HG02973 (cell line): ENCODE data around the gene HDHD5.

Experiments
- ATAC-seq: cut with Tn5 transposase; IDR thresholded peaks from one replicate; pipeline ENCODE4 v1.9.1; 2021; ENCODE audit warnings: moderate library complexity; ENCODE audit not compliant: unreplicated experiment

The HDHD5 gene

GRCh38 chr22:17158568-17159503 lies at the start of gene HDHD5:
Gene HDHD5, minus strand, starts transcription at chr22:17159277. Its CDS starts 26 bp downstream, at chr22:17159251.
- peak; percentile 68 for ATAC-seq

GRCh38 chr22:17205432-17205831 lies 46.4 kb upstream of the HDHD5 start:
- no peak for ATAC-seq

GRCh38 chr22:17201285-17201945 lies 42.3 kb upstream of the HDHD5 start:
- ATAC-seq = no peak

GRCh38 chr22:17199003-17199731 lies 40.1 kb upstream of the HDHD5 start:
- ATAC-seq = no peak

GRCh38 chr22:17198170-17199002 lies 39.3 kb upstream of the HDHD5 start:
- ATAC-seq = no peak

GRCh38 chr22:17194213-17194612 lies 35.1 kb upstream of the HDHD5 start:
- no peak for ATAC-seq

- no peak for ATAC-seq
These were observed 33.1 kb upstream of the HDHD5 start for GRCh38 chr22:17192186-17192585.

- no peak for ATAC-seq
These were observed 32.2 kb upstream of the HDHD5 start for GRCh38 chr22:17191163-17191784.

GRCh38 chr22:17190702-17191101 lies 31.6 kb upstream of the HDHD5 start:
- no peak for ATAC-seq

- no peak for ATAC-seq
These were observed 17.6 kb upstream of the HDHD5 start for GRCh38 chr22:17176715-17177114.

GRCh38 chr22:17172029-17172833 lies 13.2 kb upstream of the HDHD5 start:
- no peak for ATAC-seq

GRCh38 chr22:17171153-17172028 lies 12.3 kb upstream of the HDHD5 start:
- peak; percentile 89 for ATAC-seq

GRCh38 chr22:17167486-17167885 lies 8.4 kb upstream of the HDHD5 start:
- no peak for ATAC-seq

- ATAC-seq = no peak
These were observed 5.4 kb upstream of the HDHD5 start for GRCh38 chr22:17164392-17165024.

GRCh38 chr22:17162731-17163130 lies 3.7 kb upstream of the HDHD5 start:
- no peak for ATAC-seq

GRCh38 chr22:17161991-17162390 lies 2.9 kb upstream of the HDHD5 start:
- ATAC-seq = no peak

GRCh38 chr22:17159504-17159951 lies 451 bp upstream of the HDHD5 start:
- ATAC-seq = peak; percentile 16

GRCh38 chr22:17158176-17158567 lies 905 bp downstream of the HDHD5 start:
- no peak for ATAC-seq
